GM12874 (cell line): ENCODE data around the gene TRIM36.

Experiments
- TF ChIP-seq, protein P1 (sequence below): IDR thresholded peaks from 2 replicates; pipeline ENCODE4 v1.5.1; 2011; ENCODE audit warnings: low read depth, mild to moderate bottlenecking, control low read depth, low read length, moderate library complexity; ENCODE audit not compliant: insufficient read depth

TRIM36 gene, protein sequence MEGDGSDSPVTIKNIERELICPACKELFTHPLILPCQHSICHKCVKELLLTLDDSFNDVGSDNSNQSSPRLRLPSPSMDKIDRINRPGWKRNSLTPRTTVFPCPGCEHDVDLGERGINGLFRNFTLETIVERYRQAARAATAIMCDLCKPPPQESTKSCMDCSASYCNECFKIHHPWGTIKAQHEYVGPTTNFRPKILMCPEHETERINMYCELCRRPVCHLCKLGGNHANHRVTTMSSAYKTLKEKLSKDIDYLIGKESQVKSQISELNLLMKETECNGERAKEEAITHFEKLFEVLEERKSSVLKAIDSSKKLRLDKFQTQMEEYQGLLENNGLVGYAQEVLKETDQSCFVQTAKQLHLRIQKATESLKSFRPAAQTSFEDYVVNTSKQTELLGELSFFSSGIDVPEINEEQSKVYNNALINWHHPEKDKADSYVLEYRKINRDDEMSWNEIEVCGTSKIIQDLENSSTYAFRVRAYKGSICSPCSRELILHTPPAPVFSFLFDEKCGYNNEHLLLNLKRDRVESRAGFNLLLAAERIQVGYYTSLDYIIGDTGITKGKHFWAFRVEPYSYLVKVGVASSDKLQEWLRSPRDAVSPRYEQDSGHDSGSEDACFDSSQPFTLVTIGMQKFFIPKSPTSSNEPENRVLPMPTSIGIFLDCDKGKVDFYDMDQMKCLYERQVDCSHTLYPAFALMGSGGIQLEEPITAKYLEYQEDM

DNA sequence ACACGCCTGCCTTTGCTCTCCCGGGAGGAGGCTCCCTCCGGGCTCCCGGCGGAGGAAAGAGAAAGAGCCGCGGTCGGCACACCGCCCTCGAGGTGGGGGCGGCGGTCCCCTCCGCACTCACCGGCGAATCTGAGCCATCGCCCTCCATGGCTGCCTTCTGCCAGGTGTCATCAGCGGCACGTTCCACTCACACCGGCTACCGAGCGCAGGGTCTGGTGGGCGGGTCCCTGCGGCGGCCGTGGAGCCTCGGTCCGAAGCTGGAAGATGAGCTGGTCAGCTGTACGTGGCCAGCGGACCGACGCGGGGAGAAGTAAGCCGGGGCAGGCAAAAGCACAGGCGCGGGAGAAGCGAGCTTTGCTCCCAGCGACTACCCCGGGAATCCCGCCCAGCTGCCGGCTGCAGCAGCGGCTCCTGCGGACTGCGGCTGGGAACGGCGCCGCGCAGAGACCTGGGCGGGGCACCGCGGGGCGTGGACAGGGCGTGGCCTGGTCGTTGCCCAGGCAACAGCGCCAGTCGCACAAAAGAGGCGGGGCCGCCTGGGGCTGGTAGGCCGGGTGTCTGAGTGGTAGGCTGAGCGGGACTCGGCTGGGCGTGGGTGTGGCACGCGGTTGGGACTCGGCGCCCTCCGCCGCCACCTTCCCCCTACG is at the start of gene TRIM36:
TRIM36 (minus strand) TSS at position 422 of the 647 bp plus-strand sequence; CDS start at position 148, 274 bp downstream.
- TF ChIP-seq, protein P1, sequence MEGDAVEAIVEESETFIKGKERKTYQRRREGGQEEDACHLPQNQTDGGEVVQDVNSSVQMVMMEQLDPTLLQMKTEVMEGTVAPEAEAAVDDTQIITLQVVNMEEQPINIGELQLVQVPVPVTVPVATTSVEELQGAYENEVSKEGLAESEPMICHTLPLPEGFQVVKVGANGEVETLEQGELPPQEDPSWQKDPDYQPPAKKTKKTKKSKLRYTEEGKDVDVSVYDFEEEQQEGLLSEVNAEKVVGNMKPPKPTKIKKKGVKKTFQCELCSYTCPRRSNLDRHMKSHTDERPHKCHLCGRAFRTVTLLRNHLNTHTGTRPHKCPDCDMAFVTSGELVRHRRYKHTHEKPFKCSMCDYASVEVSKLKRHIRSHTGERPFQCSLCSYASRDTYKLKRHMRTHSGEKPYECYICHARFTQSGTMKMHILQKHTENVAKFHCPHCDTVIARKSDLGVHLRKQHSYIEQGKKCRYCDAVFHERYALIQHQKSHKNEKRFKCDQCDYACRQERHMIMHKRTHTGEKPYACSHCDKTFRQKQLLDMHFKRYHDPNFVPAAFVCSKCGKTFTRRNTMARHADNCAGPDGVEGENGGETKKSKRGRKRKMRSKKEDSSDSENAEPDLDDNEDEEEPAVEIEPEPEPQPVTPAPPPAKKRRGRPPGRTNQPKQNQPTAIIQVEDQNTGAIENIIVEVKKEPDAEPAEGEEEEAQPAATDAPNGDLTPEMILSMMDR: 0 out of 2 replicates have a peak, but pooled peaks have one; percentile 15

DNA sequence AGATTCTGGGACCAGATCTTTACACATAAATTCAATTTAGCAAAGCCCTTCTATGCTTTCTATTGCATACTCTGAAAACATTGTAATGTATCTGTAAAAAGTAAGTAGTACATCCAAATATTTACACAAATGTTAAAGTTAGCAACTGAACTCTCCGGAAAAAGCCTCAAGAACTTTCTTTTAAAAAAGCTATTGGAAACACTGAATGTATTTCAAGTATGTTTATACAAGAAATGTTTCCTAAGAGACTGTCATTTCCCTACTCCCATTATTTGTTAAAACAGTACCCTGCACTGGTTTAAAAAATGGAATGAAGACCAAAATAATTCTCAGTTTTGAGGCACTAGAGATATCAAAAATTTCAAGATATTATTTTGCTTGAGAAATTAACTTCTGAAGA is 44.8 kb upstream of the TRIM36 start:
- TF ChIP-seq, protein P1: no peak

DNA sequence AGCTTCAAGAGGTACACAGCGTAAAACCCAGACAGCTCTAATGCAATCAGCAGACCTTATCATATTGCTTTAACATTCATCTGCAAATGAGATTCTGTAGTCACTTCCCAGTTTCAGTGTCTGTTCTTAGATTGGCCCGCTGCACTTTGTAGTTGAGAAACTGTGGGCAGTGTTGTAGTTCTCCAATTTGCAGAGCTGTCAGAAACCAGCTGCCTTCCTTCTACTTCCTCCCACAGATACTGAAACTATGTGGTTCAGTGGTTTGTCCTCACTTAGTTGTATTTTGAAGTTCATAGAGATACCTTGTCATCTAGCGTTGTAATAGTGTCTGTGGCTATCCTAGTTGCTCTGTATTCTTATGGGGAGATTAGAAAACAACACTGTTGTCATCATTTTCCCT is 39.6 kb upstream of the TRIM36 start:
- TF ChIP-seq, protein P1: no peak

DNA sequence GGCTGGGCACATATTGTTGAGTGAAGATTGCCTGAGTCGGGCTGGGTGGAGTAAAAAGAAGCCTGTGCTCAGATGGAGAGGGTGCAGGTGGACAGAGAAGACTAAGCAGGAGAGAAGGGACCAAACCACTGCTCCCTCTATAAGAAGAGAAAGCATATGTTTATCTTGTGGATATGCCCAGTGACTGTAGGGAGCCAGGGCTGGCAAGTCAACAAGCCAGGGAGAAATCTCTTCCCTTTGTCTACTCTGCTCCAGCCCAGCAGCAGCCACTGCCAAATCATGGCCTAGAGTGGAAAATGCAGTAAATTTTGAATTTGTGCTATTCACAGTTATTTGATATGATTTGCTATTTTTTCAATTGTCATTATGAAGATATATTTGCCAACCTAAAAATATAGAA is 33.2 kb upstream of the TRIM36 start:
- TF ChIP-seq, protein P1: no peak

DNA sequence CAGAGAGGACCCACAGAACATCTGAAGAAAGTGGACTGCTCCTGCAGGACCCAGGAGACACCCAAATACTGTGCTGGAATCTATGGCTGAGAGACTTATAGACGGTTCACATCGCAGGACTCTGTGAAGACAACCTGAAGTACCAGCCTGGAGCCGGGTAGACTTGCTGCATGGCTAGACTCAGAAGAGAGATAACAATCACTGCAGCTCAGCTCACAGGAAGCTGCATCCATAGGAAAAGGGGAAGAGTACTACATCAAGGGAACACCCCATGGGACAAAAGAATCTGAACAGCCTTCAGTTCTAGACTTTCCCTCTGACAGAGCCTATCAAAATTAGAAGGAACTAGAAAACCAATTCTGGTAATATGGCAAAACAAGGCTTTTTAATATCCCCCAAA is 26.5 kb upstream of the TRIM36 start:
- TF ChIP-seq, protein P1: no peak

DNA sequence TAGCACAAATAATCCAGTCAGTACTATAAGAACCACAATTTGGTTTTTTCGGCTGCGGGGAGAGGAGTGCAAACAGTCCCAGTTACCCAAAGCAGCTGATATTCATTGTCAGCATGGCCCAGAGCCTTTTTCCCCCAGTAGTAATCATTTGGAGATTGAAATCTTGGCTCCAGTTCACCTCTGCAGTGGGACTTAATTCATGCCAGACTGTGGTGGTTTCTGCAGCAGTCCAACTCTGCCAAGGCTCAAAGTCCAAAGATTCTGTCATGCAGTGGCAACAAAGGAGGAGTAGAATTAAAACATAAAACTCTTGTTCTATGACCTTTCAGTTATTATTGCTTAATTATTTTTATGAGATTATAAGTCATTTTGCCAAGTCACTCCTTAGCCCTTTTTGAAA is 25.0 kb upstream of the TRIM36 start:
- TF ChIP-seq, protein P1: no peak

DNA sequence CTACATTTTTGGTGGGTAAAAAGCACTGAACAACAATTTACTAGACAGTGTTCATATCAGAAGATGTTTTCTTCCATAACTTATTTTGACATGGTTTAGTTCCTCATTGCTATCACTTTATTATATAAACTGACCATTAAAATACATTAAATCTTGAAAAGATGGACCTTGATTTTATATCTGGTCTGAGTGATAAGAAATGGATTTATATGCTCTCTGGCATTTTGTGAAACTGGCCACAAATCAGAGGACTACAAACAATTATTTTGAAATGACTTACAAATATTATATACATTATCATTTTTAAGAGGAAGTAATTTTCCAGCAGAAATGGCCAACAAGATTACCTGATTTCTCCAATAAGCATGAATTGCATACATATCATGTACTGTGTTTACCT is 23.6 kb upstream of the TRIM36 start:
- TF ChIP-seq, protein P1: no peak
